Measurements from ENCODE around the gene GALNT3.

GRCh38 chr2:165815299-165816141, 21.5 kb upstream of the GALNT3 start:
- TF ChIP-seq POLR2A (IDR thresholded peaks at IDR 0.05; ENCODE audit: low read depth, low read length) (no peak), POLR2AphosphoS5 (IDR thresholded peaks at IDR 0.05; ENCODE audit: low read depth, low read length) (no peak), TAF1 (IDR thresholded peaks at IDR 0.05; ENCODE audit: borderline replicate concordance, low read depth, low read length) (no peak)

Data from GM12892 (cell line).